ENCODE data around the gene FARP1. TPM values are rescaled to one million over a fixed set of nuclear protein-coding genes. Genes with fewer than 3 reads are reported as not detected.

FARP1 gene
- total and polyA plus RNA-seq, 2 experiments from 2014 or later = 43.2 to 44.2 TPM

DNA sequence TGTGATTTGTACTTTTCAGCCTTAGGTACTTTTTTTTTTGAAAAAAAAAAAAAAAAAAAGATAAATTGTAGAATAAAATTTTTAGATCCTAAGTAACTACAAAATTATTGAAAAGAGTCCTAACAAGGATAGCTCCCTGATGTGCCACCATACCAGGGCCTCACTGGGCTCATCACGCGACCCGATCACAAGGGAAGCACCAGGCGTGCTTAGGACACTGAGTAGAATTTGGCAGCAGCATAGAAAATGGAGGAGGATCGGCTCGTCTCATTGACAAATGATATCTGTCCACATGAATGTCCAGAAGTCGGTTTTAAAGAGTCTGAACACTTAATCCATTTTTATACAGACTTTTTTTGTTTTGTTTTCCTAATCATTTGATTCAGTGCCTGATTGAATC is 255.0 kb downstream of the FARP1 start:
- no peaks in the 10 kb centered on the region for H3K4me1 ChIP-seq (ENCODE audit: low read depth)
- DNase-seq (ENCODE audit: low read depth in 1 of 2, low spot score in 1 of 2) = no peak
- H3K4me3 ChIP-seq = no peak overlapping the region
- no peaks in the 10 kb centered on the region for H3K27me3 ChIP-seq
- TF ChIP-seq, protein P1, sequence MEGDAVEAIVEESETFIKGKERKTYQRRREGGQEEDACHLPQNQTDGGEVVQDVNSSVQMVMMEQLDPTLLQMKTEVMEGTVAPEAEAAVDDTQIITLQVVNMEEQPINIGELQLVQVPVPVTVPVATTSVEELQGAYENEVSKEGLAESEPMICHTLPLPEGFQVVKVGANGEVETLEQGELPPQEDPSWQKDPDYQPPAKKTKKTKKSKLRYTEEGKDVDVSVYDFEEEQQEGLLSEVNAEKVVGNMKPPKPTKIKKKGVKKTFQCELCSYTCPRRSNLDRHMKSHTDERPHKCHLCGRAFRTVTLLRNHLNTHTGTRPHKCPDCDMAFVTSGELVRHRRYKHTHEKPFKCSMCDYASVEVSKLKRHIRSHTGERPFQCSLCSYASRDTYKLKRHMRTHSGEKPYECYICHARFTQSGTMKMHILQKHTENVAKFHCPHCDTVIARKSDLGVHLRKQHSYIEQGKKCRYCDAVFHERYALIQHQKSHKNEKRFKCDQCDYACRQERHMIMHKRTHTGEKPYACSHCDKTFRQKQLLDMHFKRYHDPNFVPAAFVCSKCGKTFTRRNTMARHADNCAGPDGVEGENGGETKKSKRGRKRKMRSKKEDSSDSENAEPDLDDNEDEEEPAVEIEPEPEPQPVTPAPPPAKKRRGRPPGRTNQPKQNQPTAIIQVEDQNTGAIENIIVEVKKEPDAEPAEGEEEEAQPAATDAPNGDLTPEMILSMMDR (IDR thresholded peaks at IDR 0.05; ENCODE audit: low read depth, low read length) = no peak
- H3K36me3 ChIP-seq = no peaks in the 10 kb centered on the region
- no peaks in the 10 kb centered on the region for H3K9me3 ChIP-seq (ENCODE audit: low read depth)
- H3K27ac ChIP-seq = no peak overlapping the region

DNA sequence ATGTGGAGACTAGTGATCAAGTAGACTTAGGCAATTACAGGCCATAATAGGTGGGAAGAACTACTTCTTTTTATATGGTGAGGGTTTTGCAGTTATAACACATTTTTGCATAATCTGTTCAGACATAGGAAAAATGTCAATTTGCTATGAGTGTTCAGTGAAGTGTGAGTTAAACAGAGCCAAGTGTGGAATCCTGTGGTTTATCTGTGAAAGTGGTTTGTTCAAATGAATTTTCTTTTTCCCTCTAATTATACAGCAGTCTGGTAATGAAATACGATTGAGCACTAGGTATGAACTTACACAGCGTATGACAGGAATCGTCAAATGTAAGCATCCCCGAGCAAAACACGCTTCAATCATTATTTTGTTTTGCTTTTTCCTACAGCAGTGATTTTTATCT is 255.7 kb downstream of the FARP1 start:
- TF ChIP-seq, protein P1 (IDR thresholded peaks at IDR 0.05; ENCODE audit: low read depth, low read length) = no peak
- no peak for DNase-seq (ENCODE audit: low read depth in 1 of 2, low spot score in 1 of 2)
- Histone ChIP-seq H3K4me3 (no peak overlapping the region), H3K27me3 (no peaks in the 10 kb centered on the region), H3K4me1 (ENCODE audit: low read depth) (no peaks in the 10 kb centered on the region), H3K27ac (no peak overlapping the region), H3K36me3 (no peaks in the 10 kb centered on the region), H3K9me3 (ENCODE audit: low read depth) (no peaks in the 10 kb centered on the region)

DNA sequence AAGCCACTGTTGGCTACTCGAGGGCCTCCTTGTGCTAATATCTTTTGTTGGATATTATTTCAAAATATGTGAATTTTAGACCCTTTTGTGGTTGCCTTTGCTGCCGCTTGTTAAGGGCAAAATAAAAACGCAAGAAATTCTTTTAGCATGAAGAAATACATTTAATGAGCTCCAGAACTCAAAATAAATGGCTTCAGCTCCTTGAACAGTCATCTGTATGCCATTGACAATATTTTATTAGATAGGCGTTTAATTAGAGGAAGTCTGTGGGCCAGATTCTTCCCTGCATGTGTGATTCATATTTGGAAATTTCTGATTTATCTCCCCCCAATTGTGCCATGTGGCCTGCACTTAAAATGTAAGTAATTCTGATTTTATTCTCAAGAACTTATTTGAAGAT is 256.9 kb downstream of the FARP1 start:
- no peak overlapping the region for H3K4me3 ChIP-seq
- no peak overlapping the region for H3K27ac ChIP-seq
- no peaks in the 10 kb centered on the region for H3K9me3 ChIP-seq (ENCODE audit: low read depth)
- no peak for DNase-seq (ENCODE audit: low read depth in 1 of 2, low spot score in 1 of 2)
- no peaks in the 10 kb centered on the region for H3K27me3 ChIP-seq
- no peaks in the 10 kb centered on the region for H3K36me3 ChIP-seq
- TF ChIP-seq, protein P1 (IDR thresholded peaks at IDR 0.05; ENCODE audit: low read depth, low read length) = no peak
- H3K4me1 ChIP-seq (ENCODE audit: low read depth) = no peaks in the 10 kb centered on the region

DNA sequence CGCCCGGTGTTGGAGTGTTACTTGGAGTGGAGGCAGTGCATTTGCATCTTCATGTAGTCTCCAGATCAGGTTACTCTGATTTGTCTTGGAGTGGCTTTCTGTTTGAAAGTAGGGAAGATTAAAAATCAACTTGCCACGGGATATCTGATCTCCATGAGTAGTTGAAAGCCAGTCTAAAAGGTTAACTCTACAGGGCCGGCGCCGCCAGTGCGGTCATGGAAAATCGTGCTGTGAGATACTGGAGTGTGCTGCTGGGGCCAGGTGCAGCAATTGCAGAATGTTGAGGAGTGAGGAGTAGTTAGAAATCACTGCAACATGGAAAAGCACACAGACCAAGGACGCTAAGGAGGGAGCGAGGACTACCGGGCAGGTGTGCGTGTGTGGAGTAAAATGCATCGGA is 259.0 kb downstream of the FARP1 start:
- Histone ChIP-seq H3K27ac (no peak overlapping the region), H3K4me3 (no peak overlapping the region), H3K4me1 (ENCODE audit: low read depth) (no peaks in the 10 kb centered on the region), H3K27me3 (no peaks in the 10 kb centered on the region), H3K9me3 (ENCODE audit: low read depth) (no peaks in the 10 kb centered on the region), H3K36me3 (no peaks in the 10 kb centered on the region)
- no peak for DNase-seq (ENCODE audit: low read depth in 1 of 2, low spot score in 1 of 2)
- TF ChIP-seq, protein P1 (IDR thresholded peaks at IDR 0.05; ENCODE audit: low read depth, low read length) = no peak

DNA sequence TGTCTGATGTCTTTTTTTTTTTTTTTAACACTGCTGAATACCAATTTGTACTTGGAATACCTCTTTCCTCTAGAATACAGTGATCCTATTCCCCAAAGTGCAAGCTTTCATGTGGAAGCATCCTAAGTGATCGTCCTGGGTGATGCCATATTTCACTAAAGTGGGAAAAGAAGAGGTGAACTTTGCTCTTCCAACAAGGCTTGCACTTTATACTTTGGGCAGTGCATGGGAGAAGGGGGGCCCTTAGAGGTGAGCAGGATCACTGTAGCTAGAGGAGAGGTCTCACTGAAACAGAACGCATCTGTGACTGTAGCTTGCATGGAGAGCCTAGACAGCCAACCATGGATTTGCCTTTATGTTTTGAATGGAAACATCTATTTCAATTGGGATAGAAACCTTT is 260.2 kb downstream of the FARP1 start:
- Histone ChIP-seq H3K4me3 (no peak overlapping the region), H3K9me3 (ENCODE audit: low read depth) (no peaks in the 10 kb centered on the region), H3K4me1 (ENCODE audit: low read depth) (no peaks in the 10 kb centered on the region), H3K36me3 (no peaks in the 10 kb centered on the region), H3K27ac (no peak overlapping the region), H3K27me3 (no peaks in the 10 kb centered on the region)
- TF ChIP-seq, protein P1 (IDR thresholded peaks at IDR 0.05; ENCODE audit: low read depth, low read length) = no peak
- no peak for DNase-seq (ENCODE audit: low read depth in 1 of 2, low spot score in 1 of 2)

DNA sequence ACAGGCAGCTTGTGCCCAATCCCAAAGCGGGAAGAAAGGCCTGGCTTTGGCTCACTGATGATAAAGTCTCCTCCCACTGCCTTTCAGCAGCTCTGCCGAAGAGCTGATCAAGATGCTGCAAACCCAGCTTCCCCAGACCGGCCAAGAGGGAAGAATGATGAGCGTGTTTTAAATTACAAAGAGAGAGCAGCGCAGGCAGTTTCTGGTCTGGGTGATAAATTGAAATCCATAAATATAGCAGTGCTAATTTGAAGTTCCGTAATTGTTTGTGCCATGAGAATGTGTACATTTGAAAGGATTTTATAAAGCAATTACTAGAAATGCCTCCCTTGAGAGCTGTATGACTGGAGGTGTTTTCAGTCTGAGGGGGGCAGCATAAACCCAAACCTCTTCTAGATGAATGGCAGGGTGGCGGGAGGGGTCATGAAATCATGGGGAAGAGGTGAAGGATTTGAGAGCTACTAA is 262.2 kb downstream of the FARP1 start:
- H3K27me3 ChIP-seq = no peaks in the 10 kb centered on the region
- TF ChIP-seq, protein P1 (IDR thresholded peaks at IDR 0.05; ENCODE audit: low read depth, low read length) = no peak
- H3K4me3 ChIP-seq = no peak overlapping the region
- no peaks in the 10 kb centered on the region for H3K36me3 ChIP-seq
- H3K27ac ChIP-seq = no peak overlapping the region
- H3K9me3 ChIP-seq (ENCODE audit: low read depth) = no peaks in the 10 kb centered on the region
- no peaks in the 10 kb centered on the region for H3K4me1 ChIP-seq (ENCODE audit: low read depth)
- peak; percentile 52 to 69 for DNase-seq (ENCODE audit: low read depth in 1 of 2, low spot score in 1 of 2)
